ENCODE data around the gene SYAP1. TPM values are rescaled to one million over a fixed set of nuclear protein-coding genes. Genes with fewer than 3 reads are reported as not detected.

Gene SYAP1
- total RNA-seq, 1 donor from 2014 or later: 48.4 TPM

GRCh38 chrX:16727637-16728036 is 8.2 kb downstream of the SYAP1 start:
- H3K27ac Mint-ChIP-seq: no peak overlapping the region
- no peak for DNase-seq (ENCODE audit: extremely low spot score, unreplicated experiment)
- no peaks in the 10 kb centered on the region for H3K9me3 Mint-ChIP-seq
- no peak overlapping the region for H3K4me3 Mint-ChIP-seq
- no peaks in the 10 kb centered on the region for H3K27me3 Mint-ChIP-seq
- H3K4me1 Mint-ChIP-seq (ENCODE audit: unreplicated experiment): peaks cover 14% of the 10 kb centered on the region
- H3K36me3 Mint-ChIP-seq: peaks cover 27% of the 10 kb centered on the region
- TF ChIP-seq CTCF (conservative IDR thresholded peaks at IDR 0.05): no peak

- H3K9me3 Mint-ChIP-seq: no peaks in the 10 kb centered on the region
- H3K27ac Mint-ChIP-seq: no peak overlapping the region
- H3K36me3 Mint-ChIP-seq: peaks cover 20% of the 10 kb centered on the region
- TF ChIP-seq CTCF (conservative IDR thresholded peaks at IDR 0.05): no peak
- H3K27me3 Mint-ChIP-seq: no peaks in the 10 kb centered on the region
- H3K4me1 Mint-ChIP-seq (ENCODE audit: unreplicated experiment): peaks cover 5% of the 10 kb centered on the region
- H3K4me3 Mint-ChIP-seq: no peak overlapping the region
- DNase-seq (ENCODE audit: extremely low spot score, unreplicated experiment): no peak
Measured at GRCh38 chrX:16730450-16730849, 11.0 kb downstream of the SYAP1 start.

- Mint-ChIP-seq H3K4me1 (ENCODE audit: unreplicated experiment) (no peaks in the 10 kb centered on the region), H3K9me3 (no peaks in the 10 kb centered on the region), H3K4me3 (no peak overlapping the region), H3K27ac (no peak overlapping the region), H3K27me3 (no peaks in the 10 kb centered on the region), H3K36me3 (peaks cover 20% of the 10 kb centered on the region)
- DNase-seq (ENCODE audit: extremely low spot score, unreplicated experiment): no peak
- no peak for TF ChIP-seq CTCF (conservative IDR thresholded peaks at IDR 0.05)
Measured at GRCh38 chrX:16733013-16733412, 13.6 kb downstream of the SYAP1 start.

- Mint-ChIP-seq H3K9me3 (no peaks in the 10 kb centered on the region), H3K4me3 (no peak overlapping the region), H3K27me3 (no peaks in the 10 kb centered on the region), H3K27ac (no peak overlapping the region), H3K4me1 (ENCODE audit: unreplicated experiment) (no peaks in the 10 kb centered on the region), H3K36me3 (peaks cover 41% of the 10 kb centered on the region)
- TF ChIP-seq CTCF (conservative IDR thresholded peaks at IDR 0.05): no peak
- DNase-seq (ENCODE audit: extremely low spot score, unreplicated experiment): no peak
Measured at GRCh38 chrX:16737024-16737423, 17.6 kb downstream of the SYAP1 start.

- TF ChIP-seq CTCF (conservative IDR thresholded peaks at IDR 0.05): no peak
- no peaks in the 10 kb centered on the region for H3K4me1 Mint-ChIP-seq (ENCODE audit: unreplicated experiment)
- no peaks in the 10 kb centered on the region for H3K27me3 Mint-ChIP-seq
- H3K9me3 Mint-ChIP-seq: no peaks in the 10 kb centered on the region
- no peak for DNase-seq (ENCODE audit: extremely low spot score, unreplicated experiment)
- no peak overlapping the region for H3K27ac Mint-ChIP-seq
- H3K36me3 Mint-ChIP-seq: peaks cover 44% of the 10 kb centered on the region
- H3K4me3 Mint-ChIP-seq: no peak overlapping the region
Measured at GRCh38 chrX:16739574-16739973, 20.2 kb downstream of the SYAP1 start.
